Spinal cord (tissue), 10 donors: ENCODE measurements around the gene VPS26A. TPM values are rescaled to one million over a fixed set of nuclear protein-coding genes. Genes with fewer than 3 reads are reported as not detected.

Source experiments
- DNase-seq, 6 donors: peaks; one replicate each; pipeline versions ENCODE4 v3.0.0 to v3.0.0-alpha.2; 2013 to 2015; ENCODE audit warnings: low spot score in 6 of 6, low read depth in 4 of 6
- H3K27ac ChIP-seq: one replicate; pipeline ENCODE4 v1.5.1; 2013; ENCODE audit warnings: low read depth, low read length, control low read depth
- H3K27me3 ChIP-seq: one replicate; pipeline ENCODE4 v1.6.1; 2013; ENCODE audit warnings: low read length; ENCODE audit not compliant: control insufficient read depth, insufficient read depth
- H3K36me3 ChIP-seq: one replicate; pipeline ENCODE4 v1.6.1; 2013; ENCODE audit warnings: low read length; ENCODE audit not compliant: control insufficient read depth, insufficient read depth
- H3K4me1 ChIP-seq: one replicate; pipeline ENCODE4 v1.6.1; 2013; ENCODE audit warnings: low read length; ENCODE audit not compliant: control insufficient read depth, insufficient read depth
- H3K4me3 ChIP-seq: one replicate; pipeline ENCODE4 v1.5.1; 2013; ENCODE audit warnings: low read depth, low read length, control low read depth
- H3K9me3 ChIP-seq: one replicate; pipeline ENCODE4 v1.6.1; 2013; ENCODE audit warnings: low read length; ENCODE audit not compliant: control insufficient read depth, insufficient read depth
- WGBS: methylation state at CpG from one replicate; pipeline ENCODE4 v1.1.5; 2013; ENCODE audit warnings: missing lambda C conversion rate; ENCODE audit not compliant: insufficient coverage; 5-methylcytosine and 5-hydroxymethylcytosine counted together
- polyA plus RNA-seq, 2 donors: library from polyadenylated mRNA; unstranded; fragments of 120-200 nt; gene quantifications; one replicate each; pipeline ENCODE4 v1.2.1, GENCODE V29; 2013; ENCODE audit not compliant: insufficient read length in 2 of 2
- total RNA-seq, 2 donors: library from RNA; depleted of rRNA in 1 of 2; stranded (reverse); fragments of 120-200 nt in 1 of 2; fragments of >200 nt in 1 of 2; gene quantifications; one replicate each; pipeline versions ENCODE4 v1.2.3 to v1.2.4, GENCODE V29; 2013 to 2014
- donor health status: healthy.

VPS26A gene
- total and polyA plus RNA-seq, 4 donors = 32.0 to 70.1 (median 50.0) TPM

GRCh38 chr10:69088801-69089501 is 35.0 kb upstream of the VPS26A start:
- Histone ChIP-seq H3K4me1 (no peaks in the 10 kb centered on the region), H3K9me3 (no peaks in the 10 kb centered on the region), H3K36me3 (no peaks in the 10 kb centered on the region), H3K4me3 (no peak overlapping the region), H3K27me3 (no peaks in the 10 kb centered on the region), H3K27ac (no peak overlapping the region)
- no peak for DNase-seq
- WGBS = 90% methylated on average over 4 of the region's 10 CpGs

GRCh38 chr10:69089638-69090599 is 34.1 kb upstream of the VPS26A start:
- no peak for DNase-seq
- Histone ChIP-seq H3K36me3 (no peaks in the 10 kb centered on the region), H3K9me3 (no peaks in the 10 kb centered on the region), H3K27me3 (no peaks in the 10 kb centered on the region), H3K27ac (no peak overlapping the region), H3K4me1 (no peaks in the 10 kb centered on the region), H3K4me3 (no peak overlapping the region)
- WGBS = 90% methylated on average over 12 of the region's 16 CpGs

- H3K36me3 ChIP-seq = no peaks in the 10 kb centered on the region
- WGBS = no CpG with 5 or more reads among the region's 1 CpG
- no peak overlapping the region for H3K4me3 ChIP-seq
- H3K4me1 ChIP-seq = no peaks in the 10 kb centered on the region
- no peak for DNase-seq
- H3K27ac ChIP-seq = no peak overlapping the region
- H3K27me3 ChIP-seq = no peaks in the 10 kb centered on the region
- H3K9me3 ChIP-seq = no peaks in the 10 kb centered on the region
Measured at GRCh38 chr10:69090685-69091084, 33.3 kb upstream of the VPS26A start.

GRCh38 chr10:69091143-69091651 is 32.8 kb upstream of the VPS26A start:
- H3K4me3 ChIP-seq = no peak overlapping the region
- no peaks in the 10 kb centered on the region for H3K27me3 ChIP-seq
- WGBS = no CpG with 5 or more reads among the region's 8 CpGs
- no peaks in the 10 kb centered on the region for H3K9me3 ChIP-seq
- H3K4me1 ChIP-seq = no peaks in the 10 kb centered on the region
- DNase-seq = no peak
- H3K27ac ChIP-seq = no peak overlapping the region
- no peaks in the 10 kb centered on the region for H3K36me3 ChIP-seq

GRCh38 chr10:69092959-69093850 is 30.8 kb upstream of the VPS26A start:
- no peak overlapping the region for H3K4me3 ChIP-seq
- 54% methylated on average over 14 of the region's 17 CpGs for WGBS
- H3K4me1 ChIP-seq = no peaks in the 10 kb centered on the region
- peak in 5 of 6 donors; percentile 31 to 83 (median 47) for DNase-seq
- no peaks in the 10 kb centered on the region for H3K27me3 ChIP-seq
- no peaks in the 10 kb centered on the region for H3K36me3 ChIP-seq
- H3K27ac ChIP-seq = no peak overlapping the region
- no peaks in the 10 kb centered on the region for H3K9me3 ChIP-seq

DNA sequence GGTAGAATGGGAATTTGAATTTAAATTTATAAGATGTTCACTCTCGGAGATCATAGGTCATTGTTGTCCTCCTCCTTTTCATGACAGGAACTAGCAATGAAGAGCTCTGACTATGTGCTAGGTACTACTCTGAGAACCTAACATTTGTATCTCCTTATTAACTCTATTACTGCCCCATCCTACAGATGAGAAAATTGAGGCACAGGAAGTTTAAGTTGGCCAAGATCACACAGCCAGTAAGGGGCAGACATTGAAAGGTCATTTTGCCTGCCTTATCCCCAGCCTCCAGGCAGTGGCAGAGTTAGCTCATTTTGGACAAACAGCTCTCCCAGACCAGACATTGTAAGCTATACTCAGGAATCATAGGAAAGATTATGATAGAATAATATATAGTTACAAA is 30.0 kb upstream of the VPS26A start:
- Histone ChIP-seq H3K4me3 (no peak overlapping the region), H3K36me3 (no peaks in the 10 kb centered on the region), H3K27ac (no peak overlapping the region), H3K4me1 (no peaks in the 10 kb centered on the region), H3K27me3 (no peaks in the 10 kb centered on the region), H3K9me3 (no peaks in the 10 kb centered on the region)
- WGBS = 80% methylated on average over 1 of the region's 1 CpG
- DNase-seq = no peak

- WGBS = no CpG with 5 or more reads among the region's 2 CpGs
- H3K4me3 ChIP-seq = no peak overlapping the region
- H3K36me3 ChIP-seq = no peaks in the 10 kb centered on the region
- no peaks in the 10 kb centered on the region for H3K4me1 ChIP-seq
- H3K27me3 ChIP-seq = no peaks in the 10 kb centered on the region
- no peaks in the 10 kb centered on the region for H3K9me3 ChIP-seq
- DNase-seq = no peak
- no peak overlapping the region for H3K27ac ChIP-seq
Measured at GRCh38 chr10:69096045-69096444, 27.9 kb upstream of the VPS26A start.

- Histone ChIP-seq H3K4me3 (no peak overlapping the region), H3K27me3 (no peaks in the 10 kb centered on the region), H3K4me1 (no peaks in the 10 kb centered on the region), H3K27ac (no peak overlapping the region), H3K9me3 (no peaks in the 10 kb centered on the region), H3K36me3 (no peaks in the 10 kb centered on the region)
- WGBS = 93% methylated on average over 2 of the region's 4 CpGs
- no peak for DNase-seq
Measured at GRCh38 chr10:69097729-69098128, 26.2 kb upstream of the VPS26A start.
